ENCODE measurements around the gene CTSE.
A peak's percentile ranks its signal among the peaks of the same experiment; 100 is the strongest.
"Not testable (repeated sequence)": the region's sequence is repeated elsewhere in the genome, so short reads cannot be mapped to it uniquely, and the experiment has no call there.

Gene CTSE

GRCh38 chr1:206001476-206001888 lies 22.2 kb downstream of the CTSE start:
- no peak; the same call in 1 of the 2 replicates for TF ChIP-seq CTCF (IDR thresholded peaks at IDR 0.05; ENCODE audit: low read depth, low read length)

GRCh38 chr1:206000641-206001339 lies 22.9 kb downstream of the CTSE start:
- TF ChIP-seq CTCF (IDR thresholded peaks at IDR 0.05; ENCODE audit: low read depth, low read length) = no peak
- no peak for DNase-seq (ENCODE audit: extremely low read depth, low read depth)

More at GRCh38 chr1:206001476-206001888, 22.2 kb downstream of the CTSE start:
- peak; percentile 70 for DNase-seq (ENCODE audit: extremely low read depth, low read depth)

GRCh38 chr1:205998457-205999241 lies 25.0 kb downstream of the CTSE start:
- TF ChIP-seq CTCF (IDR thresholded peaks at IDR 0.05; ENCODE audit: low read depth, low read length) = no peak
- no peak for DNase-seq (ENCODE audit: extremely low read depth, low read depth)

- DNase-seq (ENCODE audit: extremely low read depth, low read depth) = not testable (repeated sequence)
Measured at GRCh38 chr1:205996641-205997040, 27.1 kb downstream of the CTSE start.

GRCh38 chr1:205994346-205994745 lies 29.3 kb downstream of the CTSE start:
- no peak for DNase-seq (ENCODE audit: extremely low read depth, low read depth)
- TF ChIP-seq CTCF (IDR thresholded peaks at IDR 0.05; ENCODE audit: low read depth, low read length) = no peak

- no peak for TF ChIP-seq CTCF (IDR thresholded peaks at IDR 0.05; ENCODE audit: low read depth, low read length)
- no peak for DNase-seq (ENCODE audit: extremely low read depth, low read depth)
Measured at GRCh38 chr1:205993068-205993467, 30.6 kb downstream of the CTSE start.

GRCh38 chr1:205992218-205992882 lies 31.3 kb downstream of the CTSE start:
- no peak for TF ChIP-seq CTCF (IDR thresholded peaks at IDR 0.05; ENCODE audit: low read depth, low read length)
- DNase-seq (ENCODE audit: extremely low read depth, low read depth) = no peak

Data from AG09319 (cell line).